Activated CD8-positive, alpha-beta T cell treated with anti-CD3 and anti-CD28 coated beads for 36 hours (primary cell): ENCODE measurements around the gene LCE6A. TPM values are rescaled to one million over a fixed set of nuclear protein-coding genes. Genes with fewer than 3 reads are reported as not detected.

Experiments
- ATAC-seq: fragments of 200-7000 bp; cut with Tn5 transposase; one replicate; pipeline ENCODE4 v1.10.0; 2021; ENCODE audit warnings: mild to moderate bottlenecking, moderate library complexity
- CTCF ChIA-PET: fragments of 350-600 bp; sonication (Branson Sonifier 250); formaldehyde crosslinking; loops from one replicate; lab custom pipeline; 2021; ENCODE audit warnings: antibody characterized with exemption; lab: Charles Lee
- POLR2A ChIA-PET: fragments of 350-600 bp; sonication (Branson Sonifier 250); formaldehyde crosslinking; loops from one replicate; lab custom pipeline; 2021; ENCODE audit warnings: antibody characterized with exemption; lab: Charles Lee
- DNase-seq: peaks from one replicate; pipeline ENCODE4 v3.0.0-alpha.2; 2020
- H3K27ac Mint-ChIP-seq: one replicate; pipeline ENCODE4 v1.8.0; 2021; ENCODE audit warnings: mild to moderate bottlenecking, mixed read lengths
- H3K27me3 Mint-ChIP-seq: one replicate; pipeline ENCODE4 v1.8.0; 2021; ENCODE audit warnings: mixed read lengths
- H3K36me3 Mint-ChIP-seq: one replicate; pipeline ENCODE4 v1.8.0; 2021; ENCODE audit warnings: low read depth, mixed read lengths
- H3K4me1 Mint-ChIP-seq: one replicate; pipeline ENCODE4 v1.8.0; 2021; ENCODE audit warnings: low read depth, mixed read lengths
- H3K4me3 Mint-ChIP-seq: one replicate; pipeline ENCODE4 v1.8.0; 2021; ENCODE audit warnings: mild to moderate bottlenecking, moderate library complexity, mixed read lengths
- H3K9me3 Mint-ChIP-seq: one replicate; pipeline ENCODE4 v1.8.0; 2021; ENCODE audit warnings: mixed read lengths
- CTCF ChIP-seq: fragments of 200-600 bp; IDR thresholded peaks from one replicate; pipeline ENCODE4 v1.8.0; 2022; ENCODE audit warnings: antibody characterized with exemption, mild to moderate bottlenecking
- intact Hi-C: fragments of 100-400 bp; cut with micrococcal nuclease; formaldehyde crosslinking; loops from one replicate; pipeline ENCODE4 v1.10.0; 2022
- total RNA-seq, 2 experiments: library from RNA; stranded (reverse); gene quantifications; one replicate each; pipeline ENCODE4 v1.2.3, GENCODE V29; 2021

Gene LCE6A
- total RNA-seq, 2 experiments from 2014 or later, result not detected

GRCh38 chr1:152811050-152811449 is 31.6 kb upstream of the LCE6A start:
- no peaks in the 10 kb centered on the region for H3K4me1 Mint-ChIP-seq
- H3K27me3 Mint-ChIP-seq, result peaks cover 8% of the 10 kb centered on the region
- no peaks in the 10 kb centered on the region for H3K36me3 Mint-ChIP-seq
- H3K27ac Mint-ChIP-seq, result no peak overlapping the region
- ATAC-seq (no peak), DNase-seq (no peak)
- POLR2A ChIA-PET, result no interaction called here
- H3K9me3 Mint-ChIP-seq, result peaks cover 4% of the 10 kb centered on the region
- CTCF ChIA-PET, result no interaction called here
- intact Hi-C loops, result no loop called here
- no peak for TF ChIP-seq CTCF
- no peak overlapping the region for H3K4me3 Mint-ChIP-seq

GRCh38 chr1:152811671-152812070 is 31.0 kb upstream of the LCE6A start, which contains the start of gene LCE1B:
Gene LCE1B, plus strand, starts transcription at chr1:152811971. Its CDS starts 476 bp downstream, at chr1:152812447.
- no peaks in the 10 kb centered on the region for H3K4me1 Mint-ChIP-seq
- H3K36me3 Mint-ChIP-seq, result no peaks in the 10 kb centered on the region
- DNase-seq (no peak), ATAC-seq (no peak)
- TF ChIP-seq CTCF, result no peak
- POLR2A ChIA-PET, result no interaction called here
- H3K27me3 Mint-ChIP-seq, result peaks cover 8% of the 10 kb centered on the region
- H3K27ac Mint-ChIP-seq, result no peak within 1 kb of the TSS
- CTCF ChIA-PET, result no interaction called here
- peaks cover 4% of the 10 kb centered on the region for H3K9me3 Mint-ChIP-seq
- intact Hi-C loops, result no loop called here
- H3K4me3 Mint-ChIP-seq, result no peak within 1 kb of the TSS

- no peak overlapping the region for H3K4me3 Mint-ChIP-seq
- no peak for TF ChIP-seq CTCF
- intact Hi-C loops, result no loop called here
- no peak for DNase-seq
- H3K27ac Mint-ChIP-seq, result no peak overlapping the region
- peaks cover 4% of the 10 kb centered on the region for H3K27me3 Mint-ChIP-seq
- H3K4me1 Mint-ChIP-seq, result no peaks in the 10 kb centered on the region
- no peak for ATAC-seq
- H3K36me3 Mint-ChIP-seq, result no peaks in the 10 kb centered on the region
- H3K9me3 Mint-ChIP-seq, result no peaks in the 10 kb centered on the region
- CTCF ChIA-PET, result no interaction called here
- POLR2A ChIA-PET, result no interaction called here
Measured at GRCh38 chr1:152817309-152817708, 25.3 kb upstream of the LCE6A start.

GRCh38 chr1:152823294-152823693 is 19.4 kb upstream of the LCE6A start:
- peaks cover 19% of the 10 kb centered on the region for H3K27me3 Mint-ChIP-seq
- H3K27ac Mint-ChIP-seq, result no peak overlapping the region
- DNase-seq (no peak), ATAC-seq (no peak)
- H3K4me3 Mint-ChIP-seq, result no peak overlapping the region
- TF ChIP-seq CTCF, result no peak
- H3K36me3 Mint-ChIP-seq, result no peaks in the 10 kb centered on the region
- no peaks in the 10 kb centered on the region for H3K4me1 Mint-ChIP-seq
- intact Hi-C loops, result no loop called here
- ChIA-PET POLR2A (no interaction called here), CTCF (no interaction called here)
- no peaks in the 10 kb centered on the region for H3K9me3 Mint-ChIP-seq

- TF ChIP-seq CTCF, result no peak
- no peak overlapping the region for H3K4me3 Mint-ChIP-seq
- ATAC-seq (no peak), DNase-seq (no peak)
- H3K4me1 Mint-ChIP-seq, result no peaks in the 10 kb centered on the region
- intact Hi-C loops, result no loop called here
- ChIA-PET POLR2A (no interaction called here), CTCF (interaction anchor here (1.3 kb wide), 1 partner anchor 399 kb away, joined by 3 read pairs; no protein-coding TSS in a partner anchor)
- H3K9me3 Mint-ChIP-seq, result no peaks in the 10 kb centered on the region
- H3K27ac Mint-ChIP-seq, result no peak overlapping the region
- no peaks in the 10 kb centered on the region for H3K36me3 Mint-ChIP-seq
- H3K27me3 Mint-ChIP-seq, result peaks cover 21% of the 10 kb centered on the region
Measured at GRCh38 chr1:152824964-152825363, 17.7 kb upstream of the LCE6A start.
